Stimulated activated CD4-positive, alpha-beta T cell treated with anti-CD3 and anti-CD28 coated beads, Interleukin-4, amount 100 ng/mL, for 24 hours (primary cell): Measurements from ENCODE around the gene PLSCR4.

Source experiments
- DNase-seq: peaks from one replicate; pipeline ENCODE4 v3.0.0-alpha.2; 2020

The PLSCR4 gene

GRCh38 chr3:146159616-146160320 lies 91.1 kb downstream of the PLSCR4 start:
- DNase-seq, result no peak

- DNase-seq, result no peak
Observed at GRCh38 chr3:146159037-146159436, 91.9 kb downstream of the PLSCR4 start.

GRCh38 chr3:146157325-146158060 lies 93.4 kb downstream of the PLSCR4 start:
- no peak for DNase-seq

- DNase-seq, result no peak
Observed at GRCh38 chr3:146156666-146157314, 94.1 kb downstream of the PLSCR4 start.

GRCh38 chr3:146156095-146156494 lies 94.8 kb downstream of the PLSCR4 start:
- DNase-seq, result no peak

GRCh38 chr3:146154995-146155394 lies 95.9 kb downstream of the PLSCR4 start:
- no peak for DNase-seq

GRCh38 chr3:146154316-146154715 lies 96.6 kb downstream of the PLSCR4 start:
- no peak for DNase-seq

GRCh38 chr3:146153429-146153828 lies 97.5 kb downstream of the PLSCR4 start:
- DNase-seq, result no peak

- DNase-seq, result no peak
Observed at GRCh38 chr3:146152834-146153233, 98.1 kb downstream of the PLSCR4 start.

- DNase-seq, result no peak
Observed at GRCh38 chr3:146148468-146148931, 102.4 kb downstream of the PLSCR4 start.

GRCh38 chr3:146145642-146146041 lies 105.3 kb downstream of the PLSCR4 start:
- no peak for DNase-seq

GRCh38 chr3:146142757-146143156 lies 108.1 kb downstream of the PLSCR4 start:
- DNase-seq, result no peak
